Activated T-cell treated with anti-CD3 and anti-CD28 coated beads for 24 hours (primary cell): Measurements from ENCODE around the gene MYL5.
"Not testable (repeated sequence)": the region's sequence is repeated elsewhere in the genome, so short reads cannot be mapped to it uniquely, and the experiment has no call there.

Source experiments
- DNase-seq: peaks from one replicate; pipeline ENCODE4 v3.0.0-alpha.2; 2020; ENCODE audit warnings: low read depth

The MYL5 gene

GRCh38 chr4:687048-687970 is 13.0 kb downstream of the MYL5 start:
- DNase-seq: no peak

- DNase-seq: no peak
Measured at GRCh38 chr4:687971-688853, 13.9 kb downstream of the MYL5 start.

GRCh38 chr4:688854-689681 is 14.7 kb downstream of the MYL5 start, which contains the start of gene SLC49A3:
TSS of gene SLC49A3 (minus strand) at chr4:689151. CDS start at chr4:689127, 24 bp downstream.
- no peak for DNase-seq

- DNase-seq: no peak
Measured at GRCh38 chr4:689723-690122, 15.4 kb downstream of the MYL5 start.

- DNase-seq: no peak
Measured at GRCh38 chr4:692771-693554, 18.6 kb downstream of the MYL5 start.

- DNase-seq: not testable (repeated sequence)
Measured at GRCh38 chr4:694341-694940, 20.1 kb downstream of the MYL5 start.

GRCh38 chr4:699816-700580 is 25.7 kb downstream of the MYL5 start:
- DNase-seq: no peak

- no peak for DNase-seq
Measured at GRCh38 chr4:700587-701264, 26.4 kb downstream of the MYL5 start.

- no peak for DNase-seq
Measured at GRCh38 chr4:702618-703048, 28.3 kb downstream of the MYL5 start.

GRCh38 chr4:703336-704197 is 29.2 kb downstream of the MYL5 start:
- DNase-seq: no peak

- no peak for DNase-seq
Measured at GRCh38 chr4:704198-704891, 30.0 kb downstream of the MYL5 start.

GRCh38 chr4:704971-705277 is 30.6 kb downstream of the MYL5 start:
- no peak for DNase-seq

- DNase-seq: peak; percentile 94
Measured at GRCh38 chr4:705278-706082, 31.1 kb downstream of the MYL5 start, which contains the start of gene PCGF3. TSS of gene PCGF3 (plus strand) at chr4:705832. CDS start at chr4:733681, 27,849 bp downstream.

GRCh38 chr4:706083-706633 is 31.8 kb downstream of the MYL5 start:
- DNase-seq: not testable (repeated sequence)

GRCh38 chr4:706834-707598 is 32.7 kb downstream of the MYL5 start:
- no peak for DNase-seq
